Renal cortex interstitium (tissue), 11 donors: ENCODE data around the gene ZNF345. TPM values are rescaled to one million over a fixed set of nuclear protein-coding genes. Genes with fewer than 3 reads are reported as not detected.

Source experiments
- DNase-seq, 11 donors: peaks; one replicate each; pipeline ENCODE4 v3.0.0-alpha.2; 2013; ENCODE audit warnings: low read depth in 9 of 11, low spot score in 4 of 11; ENCODE audit errors: extremely low read depth in 1 of 11
- polyA plus RNA-seq, 3 donors: library from polyadenylated mRNA; unstranded; fragments of 120-200 nt; gene quantifications; one replicate each; pipeline ENCODE4 v1.2.1, GENCODE V29; 2013; ENCODE audit not compliant: insufficient read length in 3 of 3

Gene ZNF345
- polyA plus RNA-seq, 3 donors, result 13.7 to 21.4 (median 15.7) TPM

DNA sequence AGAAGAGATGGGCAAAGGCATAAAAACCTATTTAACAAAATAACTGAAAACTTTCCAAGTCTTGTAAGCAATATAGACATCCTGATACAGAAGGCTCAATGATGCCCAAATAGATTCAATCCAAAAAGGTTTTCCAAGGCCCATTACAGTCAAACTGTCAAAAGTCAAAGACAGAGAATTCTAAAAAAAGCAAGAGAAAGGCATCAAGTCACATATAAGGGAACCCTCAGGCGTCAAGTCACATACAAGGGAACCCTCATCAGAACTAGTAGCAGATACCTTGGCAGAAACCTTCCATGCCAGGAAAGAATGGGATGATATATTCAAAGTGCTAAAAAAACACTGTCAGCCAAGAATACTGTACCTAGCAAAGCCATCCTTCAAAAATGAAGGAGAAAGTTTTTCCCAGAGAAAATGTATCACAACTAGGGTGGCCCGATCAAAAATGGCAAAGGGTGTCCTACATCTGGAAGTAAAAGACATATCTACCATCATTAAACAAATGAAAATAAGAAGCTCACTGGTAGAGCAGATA is 44.2 kb downstream of the ZNF345 start:
- no peak for DNase-seq

DNA sequence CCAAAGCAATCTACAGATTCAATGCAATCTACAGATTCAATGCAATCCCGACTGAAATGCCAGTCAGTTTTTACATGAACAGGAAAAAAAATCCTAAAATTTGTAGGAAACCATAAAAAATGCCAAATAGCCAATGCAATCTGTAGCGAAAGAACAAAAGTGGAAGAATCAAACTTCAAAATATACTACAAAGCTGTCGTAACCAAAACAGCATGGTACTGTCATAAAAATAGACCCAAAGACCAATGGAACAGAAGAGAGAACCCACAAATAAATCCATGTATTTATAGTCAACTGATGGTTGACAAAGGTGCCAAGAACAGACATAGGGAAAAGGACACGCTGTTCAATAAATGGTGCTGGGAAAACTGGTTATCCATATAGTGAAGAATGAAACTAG is 47.7 kb downstream of the ZNF345 start:
- DNase-seq, result no peak

DNA sequence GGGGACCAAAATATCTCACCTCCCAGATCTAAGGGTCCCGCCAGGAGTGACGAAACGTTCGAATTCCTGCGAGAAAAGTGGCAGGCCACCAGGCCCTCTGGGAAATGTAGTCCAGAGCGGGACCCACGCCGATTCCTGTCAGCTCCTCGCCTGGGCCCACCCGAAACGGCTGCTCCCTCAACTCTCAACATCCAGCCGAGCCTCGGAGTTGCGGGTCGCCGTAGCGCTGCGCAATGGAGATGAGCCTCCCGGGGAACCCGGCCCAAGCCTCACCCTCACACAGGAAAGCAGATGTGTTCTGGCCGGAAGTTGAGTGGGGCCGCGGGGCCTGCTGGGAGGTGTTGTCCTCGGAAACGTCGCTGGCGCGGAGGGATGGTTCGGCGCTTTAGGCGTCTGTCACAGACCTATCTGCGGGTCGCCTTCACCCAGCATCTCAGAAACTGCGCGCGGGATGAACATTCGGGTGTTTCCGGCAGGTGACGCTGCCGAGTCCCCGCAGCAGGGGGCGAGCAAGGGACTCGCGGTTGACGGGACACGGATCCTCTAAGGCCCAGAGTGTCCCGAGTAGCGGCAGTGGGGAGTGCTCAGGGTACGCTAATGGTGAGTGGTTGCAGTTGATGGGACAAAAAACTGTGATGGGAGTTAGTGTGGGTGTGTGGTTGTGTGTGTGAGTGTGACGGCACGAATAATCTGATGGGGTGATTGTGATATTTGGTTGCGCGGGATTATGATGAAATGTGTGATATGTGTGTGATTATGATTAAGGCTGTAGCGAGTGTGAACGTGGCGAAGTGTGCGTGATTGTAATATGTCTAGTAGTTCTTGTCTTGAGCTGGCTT is 65.5 kb downstream of the ZNF345 start, which contains the start of the genes ZNF568 and ZNF829:
ZNF568 (plus strand) TSS at position 341 of the 839 bp plus-strand sequence. CDS start 6,439 bp downstream, outside the sequence.
ZNF829 (minus strand) TSS at position 300 of the 839 bp plus-strand sequence. CDS start 1,124 bp downstream, outside the sequence.
- peak; percentile 78 to 89 (median 86) for DNase-seq

DNA sequence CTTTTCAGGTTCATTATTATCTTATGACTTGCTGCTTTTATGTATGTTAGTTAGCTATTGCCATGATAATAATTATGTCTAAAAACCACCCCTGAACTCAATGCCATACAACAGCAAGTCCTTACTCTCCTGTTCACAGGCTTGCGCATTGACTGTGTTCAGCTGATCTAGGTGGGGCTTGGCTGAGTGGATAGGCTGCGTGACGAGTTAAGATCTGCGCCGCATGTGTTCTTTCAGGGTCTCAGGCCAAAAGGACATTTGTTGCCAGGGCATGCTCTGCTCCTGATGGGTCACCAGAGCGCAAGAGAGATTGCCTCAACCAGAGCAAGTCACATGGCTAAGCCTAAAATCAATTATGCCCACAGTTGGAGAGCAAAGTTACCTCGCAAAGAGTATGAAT is 66.3 kb downstream of the ZNF345 start:
- DNase-seq, result peak in 3 of 11 donors; percentile 12 to 13 (median 12)

DNA sequence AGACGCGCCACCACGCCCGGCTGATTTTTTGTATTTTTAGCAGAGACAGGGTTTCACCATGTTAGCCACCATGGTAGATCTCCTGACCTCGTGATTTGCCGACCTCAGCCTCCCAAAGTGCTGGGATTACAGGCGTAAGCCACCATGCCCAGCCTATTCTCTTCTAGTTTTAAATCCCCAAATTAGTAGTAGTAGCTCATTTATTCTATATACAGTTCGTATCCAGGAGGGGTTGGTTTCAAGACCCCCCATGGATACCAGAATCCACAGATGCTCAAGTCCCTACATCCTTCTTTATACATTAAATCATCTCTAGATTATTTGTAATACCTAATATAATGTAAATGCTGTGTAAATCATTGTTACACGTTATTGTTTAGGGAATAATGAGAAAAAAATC is 67.4 kb downstream of the ZNF345 start:
- DNase-seq, result no peak

Other genes with a start within 250 kb of the ZNF345 start
- gene ZNF382, start 245.6 kb upstream of the ZNF345 start, polyA plus RNA-seq, result 10 to 100 TPM in 1 of 3 donors, 1 to 10 TPM in 2; 6.7 to 10.8 (median 7.7) TPM
- gene ZNF461, start 184.0 kb upstream of the ZNF345 start, polyA plus RNA-seq, result 10 to 100 TPM; 11.2 to 13.5 (median 13.5) TPM
- 10 to 100 TPM; 11.6 to 15.9 (median 15.9) TPM for gene ZNF567, start 163.3 kb upstream of the ZNF345 start, polyA plus RNA-seq
- gene ZNF850, start 78.1 kb upstream of the ZNF345 start, polyA plus RNA-seq, result 1 to 10 TPM; 3.1 to 3.9 (median 3.3) TPM
- gene ZNF790, start 12.5 kb upstream of the ZNF345 start, polyA plus RNA-seq, result 10 to 100 TPM; 11.1 to 14.1 (median 12.3) TPM
- gene ZNF829, start 65.4 kb downstream of the ZNF345 start, polyA plus RNA-seq, result 1 to 10 TPM; 6.8 to 8.4 (median 7.1) TPM
- gene ZNF568, start 65.5 kb downstream of the ZNF345 start, polyA plus RNA-seq, result 10 to 100 TPM; 23.8 to 26.1 (median 23.8) TPM
- gene ZNF420, start 227.6 kb downstream of the ZNF345 start, polyA plus RNA-seq, result 10 to 100 TPM; 23.4 to 25.4 (median 24.8) TPM